Ovary (tissue), 9 donors: ENCODE results near the gene LPCAT1. TPM values are rescaled to one million over a fixed set of nuclear protein-coding genes. Genes with fewer than 3 reads are reported as not detected.

Experiments
- DNase-seq, 5 donors: peaks; one replicate each; pipeline ENCODE4 v3.0.0-alpha.2; 2019 to 2020
- H3K27ac ChIP-seq, 2 donors: fragments of 200-600 bp; one replicate each; pipeline versions ENCODE4 v1.5.1 to v1.8.0; 2019 to 2022
- H3K27me3 ChIP-seq: fragments of 200-600 bp; one replicate; pipeline ENCODE4 v1.8.0; 2022
- H3K36me3 ChIP-seq: fragments of 200-600 bp; sonication (generic); one replicate; pipeline ENCODE4 v1.5.1; 2019
- H3K4me1 ChIP-seq: one replicate; pipeline ENCODE4 v1.8.1; 2013; ENCODE audit warnings: mild to moderate bottlenecking, moderate library complexity; ENCODE audit not compliant: insufficient read depth
- H3K4me3 ChIP-seq: fragments of 200-600 bp; sonication (generic); one replicate; pipeline ENCODE4 v1.5.1; 2017
- H3K9me3 ChIP-seq, 2 donors: fragments of 200-600 bp in 1 of 2; sonication (generic) in 1 of 2; one replicate each; pipeline versions ENCODE4 v1.5.1 to v1.8.1; 2013 to 2019; ENCODE audit warnings: mild to moderate bottlenecking in 1 of 2, moderate library complexity in 1 of 2
- EP300 ChIP-seq: sonication (generic); formaldehyde crosslinking; IDR thresholded peaks from one replicate; pipeline ENCODE4 v1.6.1; 2017; ENCODE audit warnings: antibody characterized with exemption
- POLR2A ChIP-seq: fragments of 450-650 bp; IDR thresholded peaks from one replicate; pipeline ENCODE4 v1.6.1; 2017; ENCODE audit warnings: antibody characterized with exemption, mild to moderate bottlenecking, moderate library complexity
- WGBS, 3 donors: extraction: QIAGEN DNeasy Blood & Tissue Kit in 1 of 3; methylation state at CpG; one replicate each; pipeline versions ENCODE4 v1.1.5 to v1.1.7; 2013 to 2017; 5-methylcytosine and 5-hydroxymethylcytosine counted together
- intact Hi-C, 4 donors: fragments of 100-400 bp; cut with DNase I; formaldehyde crosslinking; loops; one replicate each; pipeline versions ENCODE4 v1.11.0 to v1.15.1; 2022 to 2023
- polyA plus RNA-seq, 2 donors: library from polyadenylated mRNA; stranded (reverse); fragments of 200-250 nt in 1 of 2; fragments of 350-450 nt in 1 of 2; fragmentation: Illumina TruSeq in 1 of 2; extraction: RNeasy Lipid Tissue Mini Kit (QIAGEN cat#74804) in 1 of 2; gene quantifications; one replicate each; pipeline ENCODE4 v1.2.3, GENCODE V29; 2013 to 2014
- total RNA-seq, 7 donors: library from RNA; depleted of rRNA in 2 of 7; stranded (reverse); fragments of >200 nt in 2 of 7; fragmentation: NEBNext Ultra II Directional in 3 of 7; extraction: Animal tissue kit (Norgen Biotek cat#: 25700) in 3 of 7; gene quantifications; one replicate each; pipeline versions ENCODE4 v1.1.0 to v1.2.4, GENCODE V29; 2016 to 2023
- TF ChIP-seq, protein P1 (sequence below), 3 donors: fragments of 450-650 bp in 2 of 3; fragments of 200-600 bp in 1 of 3; IDR thresholded peaks; one replicate each; pipeline versions ENCODE4 v1.5.1 to v1.8.0; 2016 to 2022; ENCODE audit warnings: antibody characterized with exemption in 3 of 3, mild to moderate bottlenecking in 1 of 3
- donor health status: DM: no; HTN: no; CAD: no; lungs with moderate emphysema.
- donor health status: DM: no; HTN: no; CAD: no.
- donor health status: Bipolar disorder and iron deficiency.
- donor health status: DM: yes; HTN: yes; CAD: no.
- donor health status: DM: no; HTN: no; CAD: no.
- donor health status: DM: yes; HTN: yes; CAD: no.

Gene LPCAT1
- total and polyA plus RNA-seq, 9 donors, result 13.0 to 57.1 (median 25.3) TPM

DNA sequence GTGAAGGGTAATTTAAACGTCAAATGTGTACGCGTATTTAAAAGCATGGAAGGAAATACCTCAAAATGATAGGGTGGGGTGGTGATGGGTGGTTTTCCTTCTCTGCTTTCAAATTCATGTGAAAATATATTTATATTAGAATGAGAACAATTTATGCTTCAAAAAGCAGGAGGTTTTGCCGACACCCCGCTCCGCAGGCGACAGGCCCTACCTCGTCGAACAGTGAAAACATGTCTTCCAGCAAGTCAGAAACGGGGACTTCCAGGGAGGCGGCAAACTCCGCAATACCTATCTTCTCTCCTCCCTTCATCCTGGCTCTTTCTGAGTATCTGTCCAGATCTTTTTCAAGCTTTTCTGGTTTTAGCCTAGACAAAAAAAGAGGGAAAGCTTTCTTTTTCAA lies 50.0 kb downstream of the LPCAT1 start:
- Histone ChIP-seq H3K36me3 (no peaks in the 10 kb centered on the region), H3K4me1 (no peaks in the 10 kb centered on the region), H3K27ac (no peak overlapping the region), H3K4me3 (no peak overlapping the region), H3K9me3 (no peaks in the 10 kb centered on the region), H3K27me3 (no peaks in the 10 kb centered on the region)
- intact Hi-C loops, result no loop called here
- no peak for TF ChIP-seq EP300
- no peak for TF ChIP-seq POLR2A
- TF ChIP-seq, protein P1, sequence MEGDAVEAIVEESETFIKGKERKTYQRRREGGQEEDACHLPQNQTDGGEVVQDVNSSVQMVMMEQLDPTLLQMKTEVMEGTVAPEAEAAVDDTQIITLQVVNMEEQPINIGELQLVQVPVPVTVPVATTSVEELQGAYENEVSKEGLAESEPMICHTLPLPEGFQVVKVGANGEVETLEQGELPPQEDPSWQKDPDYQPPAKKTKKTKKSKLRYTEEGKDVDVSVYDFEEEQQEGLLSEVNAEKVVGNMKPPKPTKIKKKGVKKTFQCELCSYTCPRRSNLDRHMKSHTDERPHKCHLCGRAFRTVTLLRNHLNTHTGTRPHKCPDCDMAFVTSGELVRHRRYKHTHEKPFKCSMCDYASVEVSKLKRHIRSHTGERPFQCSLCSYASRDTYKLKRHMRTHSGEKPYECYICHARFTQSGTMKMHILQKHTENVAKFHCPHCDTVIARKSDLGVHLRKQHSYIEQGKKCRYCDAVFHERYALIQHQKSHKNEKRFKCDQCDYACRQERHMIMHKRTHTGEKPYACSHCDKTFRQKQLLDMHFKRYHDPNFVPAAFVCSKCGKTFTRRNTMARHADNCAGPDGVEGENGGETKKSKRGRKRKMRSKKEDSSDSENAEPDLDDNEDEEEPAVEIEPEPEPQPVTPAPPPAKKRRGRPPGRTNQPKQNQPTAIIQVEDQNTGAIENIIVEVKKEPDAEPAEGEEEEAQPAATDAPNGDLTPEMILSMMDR (IDR thresholded peaks at IDR 0.05), result no peak
- 94 to 97% (median 95%) methylated on average over 12 of the region's 12 CpGs for WGBS, 3 donors
- DNase-seq, result no peak

DNA sequence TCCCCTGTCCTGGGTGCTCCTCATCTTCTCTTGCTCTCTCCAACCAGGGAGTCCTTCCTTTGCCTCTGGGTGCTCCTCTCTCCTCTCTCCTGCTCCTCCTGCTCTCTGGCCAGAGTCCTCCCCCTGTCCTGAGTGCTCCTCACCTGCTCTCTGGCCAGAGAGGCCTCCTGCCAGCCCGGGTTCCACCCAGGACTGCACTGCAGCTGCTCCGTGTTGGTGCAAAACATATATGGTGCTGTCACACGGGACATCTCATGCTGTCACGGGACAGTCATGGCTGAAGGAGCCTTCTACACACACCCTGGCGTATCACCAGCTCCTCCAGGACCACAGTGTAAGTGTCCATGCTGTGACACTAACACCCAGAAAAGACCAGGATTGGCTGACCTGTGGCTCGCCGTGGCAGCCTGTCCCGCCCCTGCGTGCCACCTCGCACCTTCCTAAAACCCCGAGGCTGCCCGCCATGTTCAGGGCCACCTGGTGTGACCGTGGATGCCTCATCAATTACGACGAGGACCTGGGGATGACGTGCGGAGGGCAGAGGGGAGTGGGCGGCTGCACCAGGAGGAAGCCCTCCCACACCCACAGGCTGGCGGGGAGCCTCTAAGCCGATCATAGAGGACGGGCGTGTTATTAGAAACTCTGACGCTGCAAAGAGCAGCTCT lies 50.7 kb downstream of the LPCAT1 start:
- H3K4me1 ChIP-seq, result no peaks in the 10 kb centered on the region
- DNase-seq, result peak in 1 of 5 donors; percentile 8

DNA sequence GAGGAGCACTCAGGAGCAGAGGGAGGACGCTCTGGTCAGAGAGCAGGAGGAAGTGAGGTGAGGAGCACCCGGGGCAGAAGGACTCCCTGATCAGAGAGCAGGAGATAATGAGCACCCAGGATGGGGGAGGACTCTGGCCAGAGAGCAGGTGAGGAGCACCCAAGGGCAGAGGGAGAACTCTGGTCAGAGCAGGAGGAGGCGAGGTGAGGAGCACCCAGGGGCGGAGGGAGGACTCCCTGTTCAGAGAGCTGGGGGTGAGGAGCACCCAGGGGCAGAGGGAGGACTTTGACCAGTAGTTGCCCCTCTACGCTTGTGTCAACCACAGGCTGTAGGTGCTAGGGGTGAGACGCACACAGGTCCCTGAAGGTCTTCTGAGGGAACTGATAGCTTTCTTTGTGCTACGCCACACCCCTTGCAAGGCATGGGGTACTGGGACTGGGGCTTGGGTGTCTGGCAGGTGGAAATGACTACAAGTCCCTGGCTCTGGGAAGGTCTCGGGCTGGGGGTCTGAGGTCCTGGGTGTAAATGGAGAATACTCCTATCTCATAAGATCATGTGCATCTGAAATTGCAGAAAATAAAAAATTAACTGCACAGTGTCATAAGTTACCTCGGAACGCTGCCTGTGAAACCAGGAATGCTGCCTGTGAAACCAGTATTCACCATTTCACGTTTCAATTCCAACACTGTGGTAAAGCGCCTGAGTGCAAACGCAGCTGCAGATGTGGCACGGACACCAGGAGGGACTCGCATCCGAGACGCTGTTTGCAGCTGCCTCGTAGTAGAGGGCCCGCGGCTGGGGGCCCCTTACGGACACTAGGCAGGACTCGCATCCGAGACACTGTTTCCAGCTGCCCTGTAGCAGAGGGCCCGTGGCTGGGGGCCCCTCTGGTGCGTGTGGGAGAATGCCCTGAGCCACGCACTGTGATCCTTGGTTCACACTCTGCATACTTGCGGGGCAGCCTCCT lies 51.5 kb downstream of the LPCAT1 start:
- WGBS, 3 donors, result 91 to 94% (median 94%) methylated on average over 27 of the region's 27 CpGs

More for the DNA sequence above, 50.7 kb downstream of the LPCAT1 start:
- H3K36me3 ChIP-seq, result no peaks in the 10 kb centered on the region
- WGBS, 3 donors, result 87 to 90% (median 90%) methylated on average over 23 of the region's 23 CpGs
- no peaks in the 10 kb centered on the region for H3K9me3 ChIP-seq
- intact Hi-C loops, result no loop called here
- H3K27me3 ChIP-seq, result no peaks in the 10 kb centered on the region
- no peak overlapping the region for H3K27ac ChIP-seq
- no peak for TF ChIP-seq EP300
- TF ChIP-seq POLR2A, result no peak
- TF ChIP-seq, protein P1 (IDR thresholded peaks at IDR 0.05), result no peak
- H3K4me3 ChIP-seq, result no peak overlapping the region

DNA sequence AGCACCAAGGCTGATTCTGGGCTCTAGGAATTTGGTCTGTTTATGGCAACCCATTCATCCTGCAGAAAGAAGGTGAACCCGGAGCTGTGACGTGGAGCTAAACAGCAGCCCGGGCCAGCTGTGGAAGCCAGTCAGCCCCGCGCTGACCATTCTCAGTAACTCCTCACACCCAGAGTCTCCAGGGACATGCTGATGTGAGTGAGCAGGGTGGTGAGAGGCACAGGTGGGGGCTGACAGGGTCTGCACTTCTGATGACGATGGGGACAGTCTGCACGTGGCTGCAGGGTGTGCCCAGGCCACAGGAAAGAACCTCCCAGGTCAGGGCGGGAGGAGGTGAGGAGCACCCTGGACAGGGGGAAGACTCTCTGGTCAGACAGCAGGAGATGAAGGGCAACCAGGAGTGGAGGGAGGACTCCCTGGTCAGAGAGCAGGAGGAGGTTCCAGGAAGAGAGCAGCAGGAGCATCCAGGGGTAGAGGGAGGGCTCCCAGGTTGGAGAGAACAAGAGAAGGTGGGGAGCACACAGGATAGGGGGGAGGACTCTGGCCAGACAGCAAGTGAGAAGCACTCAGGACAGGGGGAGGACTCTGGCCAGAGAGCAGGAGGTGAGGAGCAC lies 52.4 kb downstream of the LPCAT1 start:
- H3K27me3 ChIP-seq, result no peaks in the 10 kb centered on the region
- no peaks in the 10 kb centered on the region for H3K4me1 ChIP-seq
- intact Hi-C loops, result no loop called here
- peak in 1 of 5 donors; percentile 7 for DNase-seq
- H3K27ac ChIP-seq, result no peak overlapping the region
- H3K4me3 ChIP-seq, result no peak overlapping the region
- TF ChIP-seq POLR2A, result no peak
- no peak for TF ChIP-seq EP300
- TF ChIP-seq, protein P1 (IDR thresholded peaks at IDR 0.05), result no peak
- H3K9me3 ChIP-seq, result no peaks in the 10 kb centered on the region
- no peaks in the 10 kb centered on the region for H3K36me3 ChIP-seq
- 84 to 88% (median 87%) methylated on average over 8 of the region's 8 CpGs for WGBS, 3 donors

More for the DNA sequence above, 51.5 kb downstream of the LPCAT1 start:
- Histone ChIP-seq H3K27ac (no peak overlapping the region), H3K4me3 (no peak overlapping the region), H3K9me3 (no peaks in the 10 kb centered on the region), H3K36me3 (no peaks in the 10 kb centered on the region), H3K27me3 (no peaks in the 10 kb centered on the region), H3K4me1 (no peaks in the 10 kb centered on the region)
- peak in 1 of 5 donors; percentile 5 for DNase-seq
- intact Hi-C loops, result no loop called here
- TF ChIP-seq EP300, result no peak
- TF ChIP-seq POLR2A, result no peak
- TF ChIP-seq, protein P1 (IDR thresholded peaks at IDR 0.05), result no peak
